HUES64 (cell line): ENCODE measurements around the gene DNAH3.

Experiments
- H3K27ac ChIP-seq: 2 replicates; pipeline ENCODE4 v1.7.0; 2013; ENCODE audit warnings: low read depth, low read length, inconsistent platforms
- H3K27me3 ChIP-seq: 2 replicates; pipeline ENCODE4 v1.6.1; 2013; ENCODE audit warnings: mild to moderate bottlenecking, low read length; ENCODE audit not compliant: insufficient read depth
- H3K36me3 ChIP-seq: 2 replicates; pipeline ENCODE4 v1.6.1; 2013; ENCODE audit warnings: mild to moderate bottlenecking, low read length; ENCODE audit not compliant: insufficient read depth
- H3K4me1 ChIP-seq: 2 replicates; pipeline ENCODE4 v1.6.1; 2013; ENCODE audit warnings: mild to moderate bottlenecking, low read length, moderate library complexity; ENCODE audit not compliant: insufficient read depth
- H3K4me3 ChIP-seq: 2 replicates; pipeline ENCODE4 v1.5.1; 2013; ENCODE audit warnings: mild to moderate bottlenecking, low read length, moderate library complexity
- H3K9ac ChIP-seq: 2 replicates; pipeline ENCODE4 v1.6.1; 2013; ENCODE audit warnings: mild to moderate bottlenecking, low read depth, low read length
- H3K9me3 ChIP-seq: 2 replicates; pipeline ENCODE4 v1.6.1; 2013; ENCODE audit warnings: low read depth, low read length; ENCODE audit not compliant: insufficient read depth
- WGBS: fragments of 150-250, 120-280 bp; methylation state at CpG from one replicate; pipeline ENCODE4 v1.1.7; 2013; ENCODE audit warnings: missing lambda C conversion rate; 5-methylcytosine and 5-hydroxymethylcytosine counted together

Gene DNAH3

DNA sequence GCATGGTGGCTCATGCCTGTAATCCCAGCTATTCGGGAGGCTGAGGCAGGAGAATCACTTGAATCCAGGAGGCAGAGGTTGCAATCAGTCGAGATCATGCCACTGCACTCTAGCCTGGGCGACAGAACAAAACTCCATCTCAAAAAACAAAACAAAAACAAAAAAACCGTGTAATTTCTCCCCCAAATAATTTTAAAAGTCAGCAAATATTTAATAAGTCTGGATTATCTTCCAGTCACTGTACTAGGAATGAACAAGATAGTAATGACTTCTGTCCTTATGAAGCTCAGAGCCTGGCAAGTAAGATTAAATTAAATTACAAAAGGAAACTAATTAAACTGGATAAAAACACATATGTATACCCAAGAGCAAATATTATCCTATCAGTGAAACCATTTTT is 113.5 kb downstream of the DNAH3 start:
- no peak overlapping the region for H3K4me3 ChIP-seq
- no peaks in the 10 kb centered on the region; the same call in 1 of the 2 replicates for H3K4me1 ChIP-seq
- 94% methylated on average over 4 of the region's 4 CpGs for WGBS
- H3K27me3 ChIP-seq = no peaks in the 10 kb centered on the region
- H3K36me3 ChIP-seq = no peaks in the 10 kb centered on the region
- no peak overlapping the region for H3K9ac ChIP-seq
- no peak overlapping the region for H3K27ac ChIP-seq
- H3K9me3 ChIP-seq = no peaks in the 10 kb centered on the region

- WGBS = 88% methylated on average over 3 of the region's 3 CpGs
- Histone ChIP-seq H3K27me3 (no peaks in the 10 kb centered on the region), H3K9me3 (no peaks in the 10 kb centered on the region), H3K36me3 (no peaks in the 10 kb centered on the region), H3K27ac (no peak overlapping the region), H3K9ac (no peak overlapping the region), H3K4me3 (no peak overlapping the region), H3K4me1 (no peaks in the 10 kb centered on the region; the same call in 1 of the 2 replicates)
These were observed 114.2 kb downstream of the DNAH3 start for GRCh38 chr16:21036471-21036870.

- no peaks in the 10 kb centered on the region; the same call in 1 of the 2 replicates for H3K4me1 ChIP-seq
- no peaks in the 10 kb centered on the region for H3K36me3 ChIP-seq
- WGBS = 90% methylated on average over 10 of the region's 10 CpGs
- no peaks in the 10 kb centered on the region for H3K27me3 ChIP-seq
- no peaks in the 10 kb centered on the region for H3K9me3 ChIP-seq
- H3K9ac ChIP-seq = no peak overlapping the region
- H3K27ac ChIP-seq = no peak overlapping the region
- no peak overlapping the region for H3K4me3 ChIP-seq
These were observed 116.9 kb downstream of the DNAH3 start for GRCh38 chr16:21033704-21034103.

- Histone ChIP-seq H3K36me3 (no peaks in the 10 kb centered on the region), H3K4me1 (no peaks in the 10 kb centered on the region; the same call in 1 of the 2 replicates), H3K9ac (no peak overlapping the region), H3K4me3 (no peak overlapping the region), H3K27ac (no peak overlapping the region), H3K9me3 (no peaks in the 10 kb centered on the region), H3K27me3 (no peaks in the 10 kb centered on the region)
- WGBS = 84% methylated on average over 2 of the region's 3 CpGs
These were observed 117.4 kb downstream of the DNAH3 start for GRCh38 chr16:21033264-21033663.

DNA sequence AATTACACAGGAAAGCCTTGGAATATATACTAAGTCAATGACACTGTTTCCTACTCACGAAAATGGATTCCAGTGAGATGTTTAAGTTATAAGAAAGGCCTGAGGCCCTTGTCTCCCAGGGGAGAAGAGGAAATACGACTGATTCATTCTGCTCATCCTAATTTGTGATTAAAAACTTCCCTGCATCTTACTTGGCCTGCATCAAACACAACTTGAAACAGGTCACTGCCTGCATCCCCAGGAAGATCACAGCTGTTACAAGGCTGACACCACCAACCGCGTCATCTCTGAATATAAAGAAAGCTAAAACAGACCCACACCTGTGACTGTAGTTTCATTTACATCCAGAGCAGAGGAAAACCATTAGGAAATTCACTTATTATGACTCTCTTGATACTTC is 121.9 kb downstream of the DNAH3 start:
- 94% methylated on average over 4 of the region's 4 CpGs for WGBS
- Histone ChIP-seq H3K36me3 (no peaks in the 10 kb centered on the region), H3K9me3 (no peaks in the 10 kb centered on the region), H3K4me1 (no peaks in the 10 kb centered on the region; the same call in 1 of the 2 replicates), H3K9ac (no peak overlapping the region), H3K4me3 (no peak overlapping the region), H3K27me3 (no peaks in the 10 kb centered on the region), H3K27ac (no peak overlapping the region)

- no peaks in the 10 kb centered on the region for H3K36me3 ChIP-seq
- no peaks in the 10 kb centered on the region for H3K27me3 ChIP-seq
- H3K4me3 ChIP-seq = no peak overlapping the region
- no peak overlapping the region for H3K9ac ChIP-seq
- no peaks in the 10 kb centered on the region for H3K9me3 ChIP-seq
- no peak overlapping the region for H3K27ac ChIP-seq
- H3K4me1 ChIP-seq = no peaks in the 10 kb centered on the region
- WGBS = 89% methylated on average over 6 of the region's 6 CpGs
These were observed 123.8 kb downstream of the DNAH3 start for GRCh38 chr16:21026846-21027245.

- no peak overlapping the region for H3K4me3 ChIP-seq
- H3K27ac ChIP-seq = no peak overlapping the region
- H3K4me1 ChIP-seq = no peaks in the 10 kb centered on the region
- 89% methylated on average over 7 of the region's 9 CpGs for WGBS
- H3K27me3 ChIP-seq = no peaks in the 10 kb centered on the region
- no peaks in the 10 kb centered on the region for H3K9me3 ChIP-seq
- no peak overlapping the region for H3K9ac ChIP-seq
- no peaks in the 10 kb centered on the region for H3K36me3 ChIP-seq
These were observed 127.0 kb downstream of the DNAH3 start for GRCh38 chr16:21023509-21024202.

DNA sequence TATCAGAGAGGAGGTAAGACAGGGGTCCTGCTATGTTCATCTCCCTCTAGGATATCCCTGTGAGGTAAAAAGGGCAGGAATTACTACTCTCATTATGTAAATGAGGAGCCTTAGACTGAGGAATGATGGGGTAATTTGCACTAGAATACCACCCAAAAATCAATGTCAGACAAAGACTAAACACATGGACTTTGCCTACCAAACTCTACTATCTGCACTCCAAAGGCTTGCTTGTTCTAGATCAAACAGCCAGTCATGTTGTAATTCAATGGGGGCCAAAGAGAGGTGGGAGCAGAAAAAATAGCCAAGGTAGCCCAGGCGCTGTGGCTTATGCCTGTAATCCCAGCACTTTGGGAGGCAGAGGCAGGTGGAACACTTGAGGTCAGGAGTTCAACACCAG is 129.3 kb downstream of the DNAH3 start:
- Histone ChIP-seq H3K4me1 (no peaks in the 10 kb centered on the region), H3K27ac (no peak overlapping the region), H3K4me3 (no peak overlapping the region), H3K9ac (no peak overlapping the region), H3K36me3 (no peaks in the 10 kb centered on the region), H3K27me3 (no peaks in the 10 kb centered on the region), H3K9me3 (no peaks in the 10 kb centered on the region)
- 90% methylated on average over 1 of the region's 1 CpG for WGBS

GRCh38 chr16:21009815-21010214 is 140.8 kb downstream of the DNAH3 start:
- H3K27ac ChIP-seq = no peak overlapping the region
- WGBS = 94% methylated on average over 5 of the region's 5 CpGs
- no peaks in the 10 kb centered on the region for H3K4me1 ChIP-seq
- no peak overlapping the region for H3K9ac ChIP-seq
- no peaks in the 10 kb centered on the region for H3K36me3 ChIP-seq
- H3K4me3 ChIP-seq = no peak overlapping the region
- H3K27me3 ChIP-seq = no peaks in the 10 kb centered on the region
- peaks cover 7% of the 10 kb centered on the region; the same call in 1 of the 2 replicates for H3K9me3 ChIP-seq

DNA sequence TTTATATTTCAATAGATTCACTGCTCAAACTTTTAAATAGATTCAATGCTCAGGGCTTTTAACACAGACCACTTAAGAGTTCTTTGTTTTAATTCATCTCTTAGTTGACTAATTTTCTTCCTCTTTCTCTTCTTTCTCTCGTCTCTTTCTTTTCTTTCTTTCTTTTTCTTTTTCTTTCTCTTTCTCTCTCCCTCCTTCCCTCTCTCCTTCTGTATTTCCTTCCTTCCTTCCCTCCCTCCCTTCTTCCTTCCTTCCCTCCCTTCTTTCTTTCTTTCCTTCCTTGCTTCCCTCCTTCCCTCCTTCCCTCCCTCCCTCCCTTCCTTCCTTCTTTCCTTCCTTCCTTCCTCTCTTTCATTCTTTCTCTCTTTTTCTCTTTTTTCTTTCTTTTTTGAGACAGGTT is 145.6 kb downstream of the DNAH3 start:
- Histone ChIP-seq H3K9ac (no peak overlapping the region), H3K4me1 (no peaks in the 10 kb centered on the region), H3K4me3 (no peak overlapping the region), H3K27me3 (no peaks in the 10 kb centered on the region), H3K27ac (no peak overlapping the region), H3K36me3 (no peaks in the 10 kb centered on the region), H3K9me3 (no peaks in the 10 kb centered on the region)
- WGBS = 86% methylated on average over 1 of the region's 1 CpG

DNA sequence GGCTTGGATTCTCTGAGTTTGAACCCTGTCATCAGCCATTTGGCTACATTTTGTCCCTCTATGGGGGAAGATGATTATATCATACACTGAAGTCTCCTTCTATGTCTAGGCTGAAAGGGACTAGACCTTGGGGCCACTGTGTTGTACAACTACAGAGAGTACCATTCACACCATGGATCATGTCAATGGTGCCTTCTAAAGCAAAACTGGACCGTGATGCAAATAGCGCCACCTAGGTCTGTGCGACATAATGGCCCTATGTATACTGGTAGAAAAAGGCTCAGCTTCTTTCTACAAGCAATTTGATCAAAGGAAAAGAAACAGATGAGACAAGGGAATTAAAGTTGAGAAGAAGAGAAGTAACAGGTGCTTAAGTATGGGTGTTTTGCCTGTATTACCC is 149.4 kb downstream of the DNAH3 start:
- H3K9ac ChIP-seq = no peak overlapping the region
- H3K36me3 ChIP-seq = no peaks in the 10 kb centered on the region
- no peaks in the 10 kb centered on the region for H3K9me3 ChIP-seq
- no peaks in the 10 kb centered on the region for H3K27me3 ChIP-seq
- H3K4me3 ChIP-seq = no peak overlapping the region
- no peaks in the 10 kb centered on the region for H3K4me1 ChIP-seq
- 46% methylated on average over 3 of the region's 3 CpGs for WGBS
- H3K27ac ChIP-seq = no peak overlapping the region

DNA sequence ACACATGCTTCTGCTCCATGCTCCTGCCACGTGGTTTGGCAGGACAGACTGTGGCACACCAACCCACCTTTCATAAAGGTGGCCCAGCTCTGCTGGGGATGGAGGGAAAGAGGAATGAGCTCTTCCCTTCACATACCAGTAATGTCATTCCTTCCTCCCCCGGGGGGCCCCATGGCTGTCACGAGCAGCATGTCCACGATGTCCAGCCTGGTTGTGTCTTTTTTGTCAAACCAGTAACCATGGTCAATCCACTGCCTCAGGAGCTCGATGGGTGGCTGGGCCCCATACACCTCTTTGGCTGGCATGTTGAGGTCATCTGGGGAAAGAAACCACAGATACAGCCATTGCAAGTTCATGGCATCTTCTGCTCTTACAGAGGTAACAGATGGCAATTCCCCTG is 153.5 kb downstream of the DNAH3 start:
- Histone ChIP-seq H3K27ac (no peak overlapping the region), H3K36me3 (no peaks in the 10 kb centered on the region), H3K9ac (no peak overlapping the region), H3K4me3 (no peak overlapping the region), H3K27me3 (no peaks in the 10 kb centered on the region), H3K4me1 (no peaks in the 10 kb centered on the region), H3K9me3 (no peaks in the 10 kb centered on the region)
- WGBS = 91% methylated on average over 5 of the region's 5 CpGs
